Adrenal gland (tissue), 5 donors: ENCODE results near the gene TNC.

Experiments
- CTCF ChIP-seq, 6 experiments: fragments of 450-650 bp in 4 of 6; fragments of 200-600 bp in 2 of 6; sonication (generic) in 1 of 6; IDR thresholded peaks; 1 replicate in 5 of 6; 2 replicates in 1 of 6; pipeline versions ENCODE4 v1.5.1 to v1.8.0; 2016 to 2021; ENCODE audit warnings: antibody characterized with exemption in 6 of 6, mild to moderate bottlenecking in 2 of 6, moderate library complexity in 1 of 6
- POLR2A ChIP-seq, 2 donors: fragments of 450-650 bp; IDR thresholded peaks; one replicate each; pipeline ENCODE4 v1.6.1; 2017; ENCODE audit warnings: antibody characterized with exemption in 2 of 2, mild to moderate bottlenecking in 2 of 2, moderate library complexity in 1 of 2
- donor health status: DM: no; HTN: no; CAD: no.

- TF ChIP-seq CTCF (IDR thresholded peaks at IDR 0.05) (no peak), POLR2A (IDR thresholded peaks at IDR 0.05) (no peak)
Measured at GRCh38 chr9:115114084-115114483, 3.9 kb downstream of the TNC start.
